Measurements from ENCODE around the gene IRF5.
"Not testable (repeated sequence)": the region's sequence is repeated elsewhere in the genome, so short reads cannot be mapped to it uniquely, and the experiment has no call there.

IRF5 gene

GRCh38 chr7:128906766-128907559 is 30.8 kb upstream of the IRF5 start:
- no peak for DNase-seq
- Histone ChIP-seq H3K4me1 (ENCODE audit: control insufficient read depth, insufficient read depth, low read length, poor library complexity, severe bottlenecking) (no peaks in the 10 kb centered on the region), H3K4me3 (ENCODE audit: insufficient read depth, low read depth, low read length, poor library complexity, severe bottlenecking) (no peak overlapping the region), H3K9me3 (ENCODE audit: control insufficient read depth, low read length) (no peaks in the 10 kb centered on the region), H3K27me3 (replicated peaks; ENCODE audit: control insufficient read depth, insufficient read depth, low read length, poor library complexity, severe bottlenecking) (peaks cover 20% of the 10 kb centered on the region), H3K27ac (ENCODE audit: insufficient read depth, low read length, poor library complexity, severe bottlenecking) (no peak overlapping the region), H3K36me3 (ENCODE audit: control insufficient read depth, insufficient read depth, low read length) (no peaks in the 10 kb centered on the region)

- DNase-seq = no peak
- no peaks in the 10 kb centered on the region for H3K4me1 ChIP-seq (ENCODE audit: control insufficient read depth, insufficient read depth, low read length, poor library complexity, severe bottlenecking)
- no peaks in the 10 kb centered on the region for H3K9me3 ChIP-seq (ENCODE audit: control insufficient read depth, low read length)
- no peaks in the 10 kb centered on the region for H3K36me3 ChIP-seq (ENCODE audit: control insufficient read depth, insufficient read depth, low read length)
- peaks cover 21% of the 10 kb centered on the region for H3K27me3 ChIP-seq (replicated peaks; ENCODE audit: control insufficient read depth, insufficient read depth, low read length, poor library complexity, severe bottlenecking)
- no peak overlapping the region for H3K27ac ChIP-seq (ENCODE audit: insufficient read depth, low read length, poor library complexity, severe bottlenecking)
- H3K4me3 ChIP-seq (ENCODE audit: insufficient read depth, low read depth, low read length, poor library complexity, severe bottlenecking) = no peak overlapping the region
Measured at GRCh38 chr7:128908750-128909624, 28.7 kb upstream of the IRF5 start.

DNA sequence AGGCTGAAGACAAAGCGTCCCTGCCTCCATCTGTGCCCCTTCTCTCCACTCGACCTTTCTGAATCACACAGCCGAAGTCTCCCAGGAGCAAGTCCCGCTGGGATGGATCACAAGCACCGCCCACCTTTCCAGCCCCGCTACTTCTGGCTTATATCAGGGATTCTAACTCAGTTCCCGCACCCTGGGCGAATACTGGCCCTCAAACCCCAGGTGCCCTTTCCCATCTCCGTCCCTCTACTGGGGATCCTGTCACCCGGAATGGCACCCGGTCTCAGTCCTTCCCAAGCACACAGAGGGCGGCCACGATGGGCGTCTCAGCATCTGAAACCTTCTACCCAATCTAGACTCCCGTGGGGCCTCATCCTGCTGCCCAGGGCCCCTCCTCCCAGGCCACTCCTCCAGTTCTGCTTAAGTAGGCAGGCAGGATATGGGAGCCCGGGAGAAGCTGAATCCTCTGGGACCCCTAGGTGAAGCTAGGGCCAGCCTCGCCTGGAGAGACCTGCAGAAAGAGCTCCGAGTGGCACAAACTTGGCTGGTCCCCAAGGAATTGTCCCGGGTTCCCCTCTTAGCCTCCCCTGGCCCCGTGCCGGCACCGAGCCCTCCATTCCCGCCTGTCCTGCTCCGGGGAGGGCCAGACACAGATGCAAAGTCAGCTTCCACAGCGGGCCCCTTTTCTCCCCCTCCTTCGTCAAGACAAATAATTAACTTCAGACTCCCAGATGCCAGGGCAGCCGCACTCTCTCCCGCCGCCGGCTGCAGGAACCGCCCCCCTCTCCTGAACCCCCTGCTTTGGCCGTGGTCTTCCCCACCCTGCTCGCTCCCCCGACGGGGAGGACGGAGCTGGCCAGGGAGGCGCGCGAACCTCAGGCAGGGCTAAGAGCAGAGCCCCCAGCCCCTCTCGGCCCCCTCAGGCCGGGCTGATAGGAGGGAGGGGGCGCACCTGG is 27.8 kb upstream of the IRF5 start:
- Histone ChIP-seq H3K4me1 (ENCODE audit: control insufficient read depth, insufficient read depth, low read length, poor library complexity, severe bottlenecking) (peaks cover 7% of the 10 kb centered on the region), H3K9me3 (ENCODE audit: control insufficient read depth, low read length) (no peaks in the 10 kb centered on the region), H3K36me3 (ENCODE audit: control insufficient read depth, insufficient read depth, low read length) (no peaks in the 10 kb centered on the region), H3K27ac (ENCODE audit: insufficient read depth, low read length, poor library complexity, severe bottlenecking) (no peak overlapping the region), H3K27me3 (replicated peaks; ENCODE audit: control insufficient read depth, insufficient read depth, low read length, poor library complexity, severe bottlenecking) (peaks cover 26% of the 10 kb centered on the region), H3K4me3 (ENCODE audit: insufficient read depth, low read depth, low read length, poor library complexity, severe bottlenecking) (no peak overlapping the region)
- DNase-seq = no peak

DNA sequence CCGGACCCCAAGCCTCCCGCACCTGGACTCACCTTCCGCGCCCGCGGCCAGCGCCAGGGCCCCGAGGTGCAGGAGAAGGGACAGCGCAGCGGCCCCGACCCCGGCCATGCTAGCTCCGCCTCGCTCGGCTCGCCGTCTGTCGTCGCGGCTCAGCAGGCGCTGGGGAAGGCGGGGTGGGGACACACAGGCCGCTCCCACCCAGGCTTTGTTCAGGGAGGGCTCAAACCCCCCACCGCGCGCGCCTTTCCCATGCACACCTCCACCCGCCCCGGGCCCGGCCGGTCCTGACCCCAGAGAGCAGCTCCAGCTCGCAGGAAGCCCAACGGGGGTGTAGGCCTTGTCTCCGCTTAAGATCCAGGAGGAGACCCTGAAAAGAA is 27.2 kb upstream of the IRF5 start, which contains the start of gene KCP:
TSS of gene KCP (minus strand) at position 141 of the 377 bp plus-strand sequence. CDS start at position 108, 33 bp downstream.
- peaks cover 30% of the 10 kb centered on the region for H3K27me3 ChIP-seq (replicated peaks; ENCODE audit: control insufficient read depth, insufficient read depth, low read length, poor library complexity, severe bottlenecking)
- no peak for DNase-seq
- H3K27ac ChIP-seq (ENCODE audit: insufficient read depth, low read length, poor library complexity, severe bottlenecking) = no peak within 1 kb of the TSS
- no peaks in the 10 kb centered on the region for H3K36me3 ChIP-seq (ENCODE audit: control insufficient read depth, insufficient read depth, low read length)
- H3K4me3 ChIP-seq (ENCODE audit: insufficient read depth, low read depth, low read length, poor library complexity, severe bottlenecking) = no peak within 1 kb of the TSS
- no peaks in the 10 kb centered on the region for H3K9me3 ChIP-seq (ENCODE audit: control insufficient read depth, low read length)
- peaks cover 11% of the 10 kb centered on the region for H3K4me1 ChIP-seq (ENCODE audit: control insufficient read depth, insufficient read depth, low read length, poor library complexity, severe bottlenecking)

- no peak for DNase-seq
- H3K27ac ChIP-seq (ENCODE audit: insufficient read depth, low read length, poor library complexity, severe bottlenecking) = no peak overlapping the region
- H3K4me3 ChIP-seq (ENCODE audit: insufficient read depth, low read depth, low read length, poor library complexity, severe bottlenecking) = no peak overlapping the region
- peaks cover 11% of the 10 kb centered on the region for H3K4me1 ChIP-seq (ENCODE audit: control insufficient read depth, insufficient read depth, low read length, poor library complexity, severe bottlenecking)
- no peaks in the 10 kb centered on the region for H3K36me3 ChIP-seq (ENCODE audit: control insufficient read depth, insufficient read depth, low read length)
- H3K9me3 ChIP-seq (ENCODE audit: control insufficient read depth, low read length) = no peaks in the 10 kb centered on the region
- H3K27me3 ChIP-seq (replicated peaks; ENCODE audit: control insufficient read depth, insufficient read depth, low read length, poor library complexity, severe bottlenecking) = peaks cover 30% of the 10 kb centered on the region
Measured at GRCh38 chr7:128911423-128912031, 26.2 kb upstream of the IRF5 start.

DNA sequence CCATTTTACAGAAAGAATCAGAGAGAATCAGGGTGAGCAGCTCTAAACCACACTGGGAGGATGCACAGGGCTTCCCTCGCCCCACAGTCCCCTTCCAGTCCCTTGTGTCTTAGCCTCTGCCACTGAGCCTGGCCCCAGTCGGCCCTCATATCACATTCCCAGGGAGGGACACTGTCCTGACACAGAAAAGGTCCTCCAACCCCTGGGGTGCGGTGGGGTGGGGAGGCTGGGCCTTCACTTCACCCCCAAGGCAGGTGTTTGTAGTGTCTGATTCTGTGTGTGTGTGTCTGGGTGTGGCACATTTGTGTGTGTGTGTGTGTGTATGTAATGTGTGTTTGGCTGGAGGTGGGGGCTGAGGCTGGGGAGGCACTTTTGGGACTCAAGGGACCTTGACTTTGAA is 25.4 kb upstream of the IRF5 start:
- DNase-seq = no peak
- no peaks in the 10 kb centered on the region for H3K9me3 ChIP-seq (ENCODE audit: control insufficient read depth, low read length)
- H3K36me3 ChIP-seq (ENCODE audit: control insufficient read depth, insufficient read depth, low read length) = no peaks in the 10 kb centered on the region
- no peak overlapping the region for H3K4me3 ChIP-seq (ENCODE audit: insufficient read depth, low read depth, low read length, poor library complexity, severe bottlenecking)
- H3K27me3 ChIP-seq (replicated peaks; ENCODE audit: control insufficient read depth, insufficient read depth, low read length, poor library complexity, severe bottlenecking) = peaks cover 30% of the 10 kb centered on the region
- peaks cover 11% of the 10 kb centered on the region for H3K4me1 ChIP-seq (ENCODE audit: control insufficient read depth, insufficient read depth, low read length, poor library complexity, severe bottlenecking)
- no peak overlapping the region for H3K27ac ChIP-seq (ENCODE audit: insufficient read depth, low read length, poor library complexity, severe bottlenecking)

GRCh38 chr7:128912709-128913495 is 24.8 kb upstream of the IRF5 start:
- H3K27me3 ChIP-seq (replicated peaks; ENCODE audit: control insufficient read depth, insufficient read depth, low read length, poor library complexity, severe bottlenecking) = peaks cover 30% of the 10 kb centered on the region

GRCh38 chr7:128913870-128914565 is 23.7 kb upstream of the IRF5 start:
- Histone ChIP-seq H3K4me1 (ENCODE audit: control insufficient read depth, insufficient read depth, low read length, poor library complexity, severe bottlenecking) (peaks cover 11% of the 10 kb centered on the region), H3K27me3 (replicated peaks; ENCODE audit: control insufficient read depth, insufficient read depth, low read length, poor library complexity, severe bottlenecking) (peaks cover 29% of the 10 kb centered on the region), H3K4me3 (ENCODE audit: insufficient read depth, low read depth, low read length, poor library complexity, severe bottlenecking) (no peak overlapping the region), H3K27ac (ENCODE audit: insufficient read depth, low read length, poor library complexity, severe bottlenecking) (no peak overlapping the region), H3K36me3 (ENCODE audit: control insufficient read depth, insufficient read depth, low read length) (no peaks in the 10 kb centered on the region), H3K9me3 (ENCODE audit: control insufficient read depth, low read length) (no peaks in the 10 kb centered on the region)
- DNase-seq = no peak

More at GRCh38 chr7:128912709-128913495, 24.8 kb upstream of the IRF5 start:
- H3K4me3 ChIP-seq (ENCODE audit: insufficient read depth, low read depth, low read length, poor library complexity, severe bottlenecking); H3K9me3 ChIP-seq (ENCODE audit: control insufficient read depth, low read length); DNase-seq; H3K36me3 ChIP-seq (ENCODE audit: control insufficient read depth, insufficient read depth, low read length); H3K27ac ChIP-seq (ENCODE audit: insufficient read depth, low read length, poor library complexity, severe bottlenecking): not testable (repeated sequence)
- H3K4me1 ChIP-seq (ENCODE audit: control insufficient read depth, insufficient read depth, low read length, poor library complexity, severe bottlenecking) = peaks cover 11% of the 10 kb centered on the region

All from effector memory CD4-positive, alpha-beta T cell (primary cell).